Stimulated activated naive CD4-positive, alpha-beta T cell (primary cell): Measurements from ENCODE around the gene LMX1B.

ENCODE experiments used
- DNase-seq, 6 experiments: peaks; one replicate each; lab custom pipeline; 2025; lab: John Stamatoyannopoulos, UW

Gene LMX1B

GRCh38 chr9:126617823-126618165 lies 4.1 kb downstream of the LMX1B start:
- DNase-seq: no peak

- no peak for DNase-seq
Observed at GRCh38 chr9:126618190-126618584, 4.5 kb downstream of the LMX1B start.

- DNase-seq: no peak
Observed at GRCh38 chr9:126618585-126619360, 5.0 kb downstream of the LMX1B start.

- no peak for DNase-seq
Observed at GRCh38 chr9:126619361-126620135, 5.8 kb downstream of the LMX1B start.

GRCh38 chr9:126620478-126620877 lies 6.8 kb downstream of the LMX1B start:
- DNase-seq: no peak

GRCh38 chr9:126621061-126621918 lies 7.6 kb downstream of the LMX1B start:
- no peak for DNase-seq

GRCh38 chr9:126621919-126622735 lies 8.4 kb downstream of the LMX1B start:
- DNase-seq: no peak

- DNase-seq: no peak
Observed at GRCh38 chr9:126623314-126623666, 9.6 kb downstream of the LMX1B start.

- DNase-seq: no peak
Observed at GRCh38 chr9:126623667-126624478, 10.1 kb downstream of the LMX1B start.

- DNase-seq: no peak
Observed at GRCh38 chr9:126624479-126624826, 10.7 kb downstream of the LMX1B start.

GRCh38 chr9:126624912-126625311 lies 11.2 kb downstream of the LMX1B start:
- DNase-seq: no peak

GRCh38 chr9:126625329-126626126 lies 11.8 kb downstream of the LMX1B start:
- DNase-seq: no peak

- no peak for DNase-seq
Observed at GRCh38 chr9:126626127-126626925, 12.6 kb downstream of the LMX1B start.

- DNase-seq: no peak
Observed at GRCh38 chr9:126626926-126627233, 13.2 kb downstream of the LMX1B start.

- no peak for DNase-seq
Observed at GRCh38 chr9:126628146-126628545, 14.4 kb downstream of the LMX1B start.

- no peak for DNase-seq
Observed at GRCh38 chr9:126628969-126629674, 15.4 kb downstream of the LMX1B start.

- no peak for DNase-seq
Observed at GRCh38 chr9:126630458-126631237, 16.9 kb downstream of the LMX1B start.

GRCh38 chr9:126631254-126631653 lies 17.5 kb downstream of the LMX1B start:
- no peak for DNase-seq
